H7 (cell line): Measurements from ENCODE around the gene RAB15. TPM values are rescaled to one million over a fixed set of nuclear protein-coding genes. Genes with fewer than 3 reads are reported as not detected.

Experiments used
- DNase-seq: peaks from one replicate; pipeline ENCODE4 v3.0.0; 2012
- H3K27me3 ChIP-seq: 2 replicates; pipeline ENCODE4 v1.6.0; 2011; ENCODE audit warnings: mild to moderate bottlenecking, low read length; ENCODE audit not compliant: control insufficient read depth, insufficient read depth
- H3K36me3 ChIP-seq: replicated peaks from 2 replicates; pipeline ENCODE4 v1.5.1; 2011; ENCODE audit warnings: low read length; ENCODE audit not compliant: control insufficient read depth, insufficient read depth
- H3K4me3 ChIP-seq: 2 replicates; pipeline ENCODE4 v1.5.1; 2011; ENCODE audit warnings: low read depth, mild to moderate bottlenecking, control low read depth, low read length, moderate library complexity; ENCODE audit not compliant: insufficient read depth
- total RNA-seq: library from RNA; depleted of rRNA; stranded (reverse); fragments of >200 nt; shearing (Covaris generic); gene quantifications from 2 replicates; pipeline ENCODE4 v1.2.3, GENCODE V29; 2014; rRNA removed

Gene RAB15
- total RNA-seq, 1 experiment from 2014 or later = 48.3 TPM

DNA sequence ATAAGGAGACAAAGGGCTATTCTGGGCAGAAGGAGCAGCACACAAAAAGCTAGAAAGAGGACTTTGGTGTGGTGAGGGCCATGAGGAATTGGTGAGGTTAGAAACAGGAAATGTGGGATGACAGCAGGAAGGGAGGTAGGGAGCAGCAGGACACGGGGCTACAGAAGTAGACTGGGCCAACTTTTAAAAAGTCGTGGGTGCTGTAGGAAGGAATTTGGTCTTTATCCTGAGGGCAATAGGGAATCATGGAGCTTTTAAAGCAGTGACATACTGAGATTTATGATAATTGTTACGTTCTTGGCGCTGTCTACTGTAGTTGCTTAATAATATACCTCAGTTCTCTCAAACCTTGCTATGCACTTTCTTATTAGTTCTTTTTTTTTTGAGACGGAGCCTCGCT lies 66.1 kb downstream of the RAB15 start:
- DNase-seq = no peak
- Histone ChIP-seq H3K4me3 (no peak overlapping the region), H3K36me3 (no peaks in the 10 kb centered on the region), H3K27me3 (no peaks in the 10 kb centered on the region)

DNA sequence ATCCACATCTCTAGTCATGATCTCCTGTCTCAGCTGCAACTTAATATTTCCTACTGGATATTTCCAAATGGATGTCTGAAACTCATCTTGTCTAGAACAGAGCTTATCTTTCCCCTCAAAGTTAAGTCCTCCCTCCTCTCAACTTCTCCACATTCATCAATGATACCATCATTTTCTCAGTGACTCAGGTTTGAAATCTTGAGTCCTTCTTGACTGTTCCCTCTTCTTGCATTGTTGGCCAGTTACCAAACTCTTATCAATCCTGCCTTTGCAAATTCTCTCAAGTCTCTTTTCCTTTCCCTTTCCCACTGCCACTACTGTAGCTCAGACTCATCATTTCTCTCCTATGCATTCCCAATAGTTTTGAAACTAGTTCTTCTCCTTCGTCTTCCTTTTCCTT lies 72.2 kb downstream of the RAB15 start:
- no peaks in the 10 kb centered on the region for H3K36me3 ChIP-seq
- no peaks in the 10 kb centered on the region for H3K27me3 ChIP-seq
- no peak for DNase-seq
- H3K4me3 ChIP-seq = no peak overlapping the region

Other genes with a start within 250 kb of the RAB15 start
- 0.17 and 0.22 TPM in 2 replicates for gene SPTB, start 92.4 kb downstream of the RAB15 start, total RNA-seq
- gene CHURC1, start 57.9 kb downstream of the RAB15 start, total RNA-seq = 19.5 and 21.9 TPM in 2 replicates
- 0.63 and 1.3 TPM in 2 replicates for gene GPX2, start 29.6 kb downstream of the RAB15 start, total RNA-seq
- 10.5 and 11.4 TPM in 2 replicates for gene FNTB, start 14.6 kb upstream of the RAB15 start, total RNA-seq
- 20.3 and 21.6 TPM in 2 replicates for gene MAX, start 130.2 kb upstream of the RAB15 start, total RNA-seq